ENCODE results near the gene MACC1.
"Not testable (repeated sequence)": the region's sequence is repeated elsewhere in the genome, so short reads cannot be mapped to it uniquely, and the experiment has no call there.

Gene MACC1

GRCh38 chr7:20214921-20215669 lies 2.1 kb downstream of the MACC1 start:
- ChIA-PET CTCF (interaction anchor here (1.1 to 1.2 kb wide), 3 partner anchors 17 to 41 kb away, joined by 3 to 6 read pairs (median 3); no protein-coding TSS in a partner anchor), POLR2A (no interaction called here)
- no peak for TF ChIP-seq CTCF (IDR thresholded peaks at IDR 0.05; ENCODE audit: control extremely low read depth, extremely low read depth, low read depth, missing control alignments)
- no peak for DNase-seq (ENCODE audit: extremely low spot score)

GRCh38 chr7:20214132-20214531 lies 3.1 kb downstream of the MACC1 start:
- ChIA-PET CTCF (interaction anchor here (0.9 to 2.7 kb wide), 5 partner anchors 9 to 27 kb away, joined by 3 to 15 read pairs (median 6); no protein-coding TSS in a partner anchor), POLR2A (no interaction called here)
- no peak for TF ChIP-seq CTCF (IDR thresholded peaks at IDR 0.05; ENCODE audit: control extremely low read depth, extremely low read depth, low read depth, missing control alignments)
- no peak for DNase-seq (ENCODE audit: extremely low spot score)

GRCh38 chr7:20213378-20213777 lies 3.8 kb downstream of the MACC1 start:
- POLR2A ChIA-PET, result no interaction called here
- TF ChIP-seq CTCF (IDR thresholded peaks at IDR 0.05; ENCODE audit: control extremely low read depth, extremely low read depth, low read depth, missing control alignments), result no peak
- no peak for DNase-seq (ENCODE audit: extremely low spot score)
- CTCF ChIA-PET, result interaction anchor here (0.9 to 2.7 kb wide), 3 partner anchors 8 to 26 kb away, joined by 3 to 15 read pairs (median 9); no protein-coding TSS in a partner anchor

GRCh38 chr7:20211376-20211775 lies 5.8 kb downstream of the MACC1 start:
- no peak for TF ChIP-seq CTCF (IDR thresholded peaks at IDR 0.05; ENCODE audit: control extremely low read depth, extremely low read depth, low read depth, missing control alignments)
- DNase-seq (ENCODE audit: extremely low spot score), result no peak
- ChIA-PET CTCF (no interaction called here), POLR2A (no interaction called here)

GRCh38 chr7:20208651-20209307 lies 8.4 kb downstream of the MACC1 start:
- POLR2A ChIA-PET, result no interaction called here
- TF ChIP-seq CTCF (IDR thresholded peaks at IDR 0.05; ENCODE audit: control extremely low read depth, extremely low read depth, low read depth, missing control alignments), result no peak
- CTCF ChIA-PET, result no interaction called here
- DNase-seq (ENCODE audit: extremely low spot score), result no peak

- CTCF ChIA-PET; POLR2A ChIA-PET; DNase-seq (ENCODE audit: extremely low spot score): not testable (repeated sequence)
These were observed 9.4 kb downstream of the MACC1 start for GRCh38 chr7:20207811-20208210.

All from GM10248 (cell line).